Activated CD8-positive, alpha-beta memory T cell treated with anti-CD3 and anti-CD28 coated beads, Interleukin-2, amount 50 U/mL, for 1 hour (primary cell): Measurements from ENCODE around the gene NXT1.
"Not testable (repeated sequence)": the region's sequence is repeated elsewhere in the genome, so short reads cannot be mapped to it uniquely, and the experiment has no call there.

ENCODE experiments used
- DNase-seq: peaks from one replicate; pipeline ENCODE4 v3.0.0-alpha.2; 2020; ENCODE audit errors: extremely low read depth

Gene NXT1

GRCh38 chr20:23331450-23332350 lies 18.9 kb upstream of the NXT1 start:
- DNase-seq = no peak

DNA sequence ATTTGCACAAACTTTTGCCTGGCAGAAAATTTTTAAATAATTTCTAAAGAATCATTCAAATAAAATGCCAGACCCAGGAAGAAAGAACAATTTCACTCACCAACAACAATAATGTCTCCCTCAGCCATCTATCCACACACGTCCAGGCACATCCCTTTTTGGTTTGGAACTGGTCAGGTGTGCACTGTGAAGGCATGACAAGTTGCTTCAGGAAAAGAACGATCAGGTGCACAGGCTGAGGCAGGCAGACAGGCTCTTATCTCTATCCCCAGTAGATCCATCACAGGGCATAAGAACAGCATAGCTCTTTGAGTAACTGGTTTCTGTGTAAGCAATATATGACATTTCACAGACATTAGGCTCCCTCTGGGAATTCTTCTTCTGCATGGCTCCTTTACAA lies 18.1 kb upstream of the NXT1 start:
- DNase-seq = no peak

DNA sequence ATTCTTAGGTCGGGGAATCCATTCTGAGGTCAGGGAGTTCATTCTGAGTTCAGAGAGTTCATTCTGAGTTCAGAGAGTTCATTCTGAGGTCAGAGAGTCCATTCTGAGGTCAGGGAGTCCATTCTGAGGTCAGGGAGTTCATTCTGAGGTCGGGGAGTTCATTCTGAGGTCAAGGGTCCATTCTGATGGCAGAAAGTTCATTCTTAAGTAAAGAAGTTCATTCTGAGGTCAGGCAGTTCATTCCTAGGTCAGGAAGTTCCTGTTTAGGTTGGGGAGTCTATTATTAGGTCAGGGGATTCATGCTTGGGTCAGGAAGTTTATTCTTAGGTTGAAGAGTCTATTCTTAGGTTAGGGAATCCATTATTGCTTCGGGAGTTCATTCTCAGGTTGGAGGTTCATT lies 16.5 kb upstream of the NXT1 start:
- no peak for DNase-seq

GRCh38 chr20:23335521-23335920 lies 15.1 kb upstream of the NXT1 start:
- no peak for DNase-seq

DNA sequence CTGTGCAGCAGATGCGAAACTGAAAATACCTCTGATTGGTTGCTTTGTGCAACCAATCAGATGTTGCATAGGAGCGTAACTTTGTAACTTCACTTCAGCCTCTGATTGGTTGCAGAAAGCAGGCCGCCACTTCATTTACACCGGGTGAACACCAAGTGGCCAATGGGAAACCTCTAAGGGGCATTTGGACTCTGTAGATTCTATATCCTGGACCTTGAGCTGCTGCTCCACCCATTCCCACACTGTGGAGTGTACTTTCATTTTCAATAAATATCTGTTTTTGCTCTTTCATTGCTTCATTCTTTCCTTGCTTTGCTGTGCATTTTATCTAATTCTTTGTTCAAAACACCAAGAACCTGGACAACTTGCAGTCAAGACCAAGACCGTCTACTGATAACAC lies 14.1 kb upstream of the NXT1 start:
- no peak for DNase-seq

- DNase-seq = no peak
These were observed 13.3 kb upstream of the NXT1 start for GRCh38 chr20:23337312-23337711.

DNA sequence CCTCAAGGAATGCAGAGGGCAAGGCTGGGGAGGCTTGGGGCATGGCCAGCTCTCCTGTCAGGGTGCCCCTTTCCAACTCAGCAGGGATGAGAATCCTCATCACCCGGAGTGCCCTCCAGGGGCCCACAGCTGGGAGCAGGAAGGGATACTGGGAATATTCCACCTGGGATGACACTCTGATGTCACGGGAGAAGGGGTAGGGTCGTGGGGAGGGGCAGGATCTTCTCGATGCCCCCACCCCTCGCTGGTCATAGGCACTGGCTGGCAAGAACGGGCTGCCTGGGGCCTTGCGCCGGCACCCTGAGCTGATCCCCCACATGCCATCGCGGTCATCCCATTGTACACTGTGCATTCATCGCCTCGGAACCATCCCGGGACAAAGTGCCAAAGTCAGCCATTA lies 10.6 kb upstream of the NXT1 start:
- no peak for DNase-seq

DNA sequence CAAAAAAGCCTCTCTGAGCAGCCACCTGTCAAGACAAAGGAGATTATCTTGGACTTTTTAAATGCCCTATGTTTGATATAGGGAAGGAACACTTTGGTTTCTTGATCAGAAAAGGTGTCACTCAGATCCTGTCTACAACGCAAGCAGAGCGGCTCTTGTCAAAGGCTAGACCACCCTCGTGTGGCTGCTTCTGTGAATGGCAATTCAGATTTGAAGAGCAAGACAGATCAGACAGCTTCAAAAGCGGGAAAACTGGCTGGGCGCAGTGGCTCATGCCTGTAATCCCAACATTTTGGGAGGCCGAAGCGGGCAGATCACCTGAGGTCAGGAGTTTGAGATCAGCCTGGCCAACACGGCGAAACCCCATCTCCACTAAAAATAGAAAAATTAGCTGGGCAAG lies 10.1 kb upstream of the NXT1 start:
- DNase-seq = no peak

DNA sequence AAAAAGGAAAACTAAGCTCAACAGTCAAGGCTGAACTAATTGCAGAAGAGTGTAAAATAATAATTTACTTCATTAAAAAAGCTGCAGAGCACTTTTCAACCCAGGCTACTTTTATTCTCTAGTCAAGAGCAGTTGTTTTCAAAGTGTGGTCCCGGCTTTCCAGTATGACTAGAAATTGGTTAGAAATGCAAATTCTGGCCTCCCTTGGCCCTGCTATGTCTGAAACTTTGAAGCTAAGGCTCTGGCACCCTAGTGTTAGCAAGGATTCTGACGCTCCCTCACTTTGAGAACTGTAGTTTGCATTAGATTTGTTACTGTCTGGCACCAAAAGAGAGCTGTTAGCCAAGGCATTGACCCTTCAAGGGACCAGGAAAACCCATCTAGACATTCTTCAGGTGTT lies 9.5 kb upstream of the NXT1 start:
- no peak for DNase-seq

- no peak for DNase-seq
These were observed 7.0 kb upstream of the NXT1 start for GRCh38 chr20:23343590-23343989.

DNA sequence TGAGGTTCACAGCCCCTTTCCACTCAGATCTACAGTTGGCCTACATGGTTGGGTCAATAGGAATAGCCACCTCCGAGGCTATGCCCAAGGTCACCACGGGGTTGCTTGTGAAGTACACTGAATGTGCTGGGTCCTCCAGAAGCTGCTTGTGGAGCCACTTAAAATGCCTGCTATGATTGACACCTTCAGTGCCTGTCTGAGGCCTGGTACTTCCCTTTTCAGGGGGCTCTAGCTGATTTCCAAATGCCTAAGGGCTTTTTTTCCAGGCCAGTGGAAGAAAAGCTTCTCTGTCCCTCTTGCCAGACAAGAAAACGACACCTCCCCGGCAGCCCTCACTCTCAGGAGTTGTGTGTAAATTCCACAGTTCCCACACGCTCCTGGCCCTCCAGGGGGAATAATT lies 6.3 kb upstream of the NXT1 start:
- DNase-seq = no peak

GRCh38 chr20:23346002-23346401 lies 4.6 kb upstream of the NXT1 start:
- no peak for DNase-seq

- no peak for DNase-seq
These were observed 2.8 kb upstream of the NXT1 start for GRCh38 chr20:23347791-23348190.

GRCh38 chr20:23348510-23348909 lies 2.1 kb upstream of the NXT1 start:
- DNase-seq = not testable (repeated sequence)

DNA sequence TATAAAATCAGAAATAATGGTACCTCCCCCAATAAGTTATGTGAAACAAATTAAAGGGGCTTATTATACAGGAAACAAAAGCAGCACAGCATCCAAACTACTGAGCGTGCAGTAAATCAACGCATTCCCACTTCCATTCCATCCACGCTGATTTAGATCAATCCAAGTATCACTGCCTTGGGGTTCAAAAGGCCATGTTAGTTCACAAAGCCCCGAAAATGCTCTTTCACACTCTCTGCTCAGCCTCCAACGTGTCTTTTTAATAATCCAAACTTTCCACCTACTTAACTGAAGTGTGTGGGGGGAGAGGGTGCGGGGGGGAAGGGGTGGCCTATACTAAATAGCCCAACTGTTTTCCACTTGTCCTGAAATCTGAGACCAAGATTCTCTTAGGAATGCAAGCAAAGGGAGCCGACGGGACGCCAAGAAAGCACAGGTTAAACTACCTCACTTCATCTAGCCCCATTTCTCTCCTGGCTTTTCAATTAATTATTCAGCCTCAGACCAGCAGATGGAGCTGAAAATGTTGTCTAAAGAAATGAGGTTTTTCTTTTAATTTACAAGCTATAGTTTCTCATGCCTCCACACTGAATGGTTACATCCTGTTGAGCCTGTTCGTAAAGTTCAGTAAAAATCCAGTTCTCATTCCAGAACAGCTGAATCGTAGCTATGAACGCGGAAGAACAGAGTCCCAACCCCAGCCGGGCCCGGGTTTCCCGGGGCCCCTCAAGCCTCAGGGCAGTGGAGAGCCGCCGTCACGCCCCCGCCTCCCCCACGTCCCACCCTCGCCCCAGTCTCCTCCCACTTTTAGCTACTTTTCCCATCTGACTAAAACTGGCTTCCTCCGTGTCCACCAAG lies 1.0 kb upstream of the NXT1 start:
- peak; percentile 51 for DNase-seq

GRCh38 chr20:23350904-23351838 lies 580 bp downstream of the NXT1 start:
- DNase-seq = peak; percentile 40

- DNase-seq = no peak
These were observed 5.6 kb downstream of the NXT1 start for GRCh38 chr20:23356203-23356602.

- peak; percentile 99 for DNase-seq
These were observed 7.4 kb downstream of the NXT1 start for GRCh38 chr20:23357767-23358562.

DNA sequence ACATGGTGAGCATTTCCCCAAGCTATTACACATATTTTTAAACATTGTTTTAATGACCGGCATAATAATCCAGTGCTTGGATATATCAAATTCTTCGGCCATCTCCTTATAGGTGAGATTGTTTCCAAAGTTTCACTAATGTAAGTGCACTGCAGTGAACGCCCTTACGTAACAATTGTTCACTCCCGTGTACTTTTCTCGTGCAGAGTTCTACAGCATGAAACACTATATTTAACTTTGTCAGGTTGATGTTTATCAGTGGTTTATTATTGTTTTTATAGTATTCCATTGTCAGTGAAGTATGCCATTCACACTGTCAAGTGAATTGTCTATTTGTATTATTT lies 7.9 kb downstream of the NXT1 start:
- no peak for DNase-seq

GRCh38 chr20:23358923-23359593 lies 8.5 kb downstream of the NXT1 start:
- no peak for DNase-seq

- no peak for DNase-seq
These were observed 9.9 kb downstream of the NXT1 start for GRCh38 chr20:23360531-23360930.
